HG02943 (cell line): Measurements from ENCODE around the gene PLA2G2D.

Experiments
- ATAC-seq: cut with Tn5 transposase; IDR thresholded peaks from one replicate; pipeline ENCODE4 v1.9.1; 2021; ENCODE audit warnings: mild to moderate bottlenecking, low read depth, moderate library complexity; ENCODE audit not compliant: unreplicated experiment

PLA2G2D gene

GRCh38 chr1:20120796-20121195 lies 1.5 kb upstream of the PLA2G2D start:
- ATAC-seq, result no peak

GRCh38 chr1:20117236-20117635 lies 2.1 kb downstream of the PLA2G2D start:
- no peak for ATAC-seq

- ATAC-seq, result no peak
These were observed 3.4 kb downstream of the PLA2G2D start for GRCh38 chr1:20115916-20116315.

- no peak for ATAC-seq
These were observed 3.9 kb downstream of the PLA2G2D start for GRCh38 chr1:20115479-20115878.

- no peak for ATAC-seq
These were observed 5.2 kb downstream of the PLA2G2D start for GRCh38 chr1:20114021-20114648.

- no peak for ATAC-seq
These were observed 6.9 kb downstream of the PLA2G2D start for GRCh38 chr1:20112279-20113000.

- no peak for ATAC-seq
These were observed 7.9 kb downstream of the PLA2G2D start for GRCh38 chr1:20111452-20111851.

GRCh38 chr1:20110679-20111078 lies 8.7 kb downstream of the PLA2G2D start:
- ATAC-seq, result no peak

GRCh38 chr1:20109223-20109856 lies 10.0 kb downstream of the PLA2G2D start:
- ATAC-seq, result no peak

GRCh38 chr1:20108366-20109123 lies 10.8 kb downstream of the PLA2G2D start:
- no peak for ATAC-seq

- no peak for ATAC-seq
These were observed 11.5 kb downstream of the PLA2G2D start for GRCh38 chr1:20107796-20108195.

- no peak for ATAC-seq
These were observed 12.0 kb downstream of the PLA2G2D start for GRCh38 chr1:20107351-20107750.

GRCh38 chr1:20105856-20106255 lies 13.5 kb downstream of the PLA2G2D start:
- no peak for ATAC-seq

- ATAC-seq, result no peak
These were observed 16.5 kb downstream of the PLA2G2D start for GRCh38 chr1:20102875-20103274.

GRCh38 chr1:20100632-20101355 lies 18.5 kb downstream of the PLA2G2D start:
- ATAC-seq, result no peak

- no peak for ATAC-seq
These were observed 19.8 kb downstream of the PLA2G2D start for GRCh38 chr1:20099533-20099932.

- ATAC-seq, result no peak
These were observed 22.4 kb downstream of the PLA2G2D start for GRCh38 chr1:20096840-20097447.

- ATAC-seq, result no peak
These were observed 23.5 kb downstream of the PLA2G2D start for GRCh38 chr1:20095564-20096434.

GRCh38 chr1:20093940-20094391 lies 25.4 kb downstream of the PLA2G2D start:
- no peak for ATAC-seq
